KMS-11 (cell line): ENCODE data around the gene PKHD1.

Source experiments
- H2AFZ ChIP-seq: fragments of 200-600 bp; sonication (generic); 2 replicates; pipeline ENCODE4 v1.6.1; 2016; ENCODE audit warnings: antibody characterized with exemption, mixed run types, low read depth
- H3K27ac ChIP-seq: fragments of 200-600 bp; sonication (generic); 2 replicates; pipeline ENCODE4 v1.6.1; 2016; ENCODE audit warnings: mild to moderate bottlenecking, mixed run types
- H3K27me3 ChIP-seq: fragments of 200-600 bp; sonication (generic); 2 replicates; pipeline ENCODE4 v1.6.1; 2017; ENCODE audit warnings: mild to moderate bottlenecking, low read depth, mixed run types, moderate library complexity; ENCODE audit not compliant: insufficient read depth
- H3K36me3 ChIP-seq: fragments of 200-600 bp; sonication (generic); 2 replicates; pipeline ENCODE4 v1.6.1; 2017; ENCODE audit warnings: mild to moderate bottlenecking, mixed run types; ENCODE audit not compliant: insufficient read depth
- H3K4me1 ChIP-seq: fragments of 200-600 bp; sonication (generic); 2 replicates; pipeline ENCODE4 v1.6.1; 2016; ENCODE audit warnings: mild to moderate bottlenecking, low read depth, mixed run types; ENCODE audit not compliant: poor library complexity, severe bottlenecking
- H3K4me2 ChIP-seq: fragments of 200-600 bp; sonication (generic); 2 replicates; pipeline ENCODE4 v1.7.0; 2016; ENCODE audit warnings: mild to moderate bottlenecking, mixed run types
- H3K4me3 ChIP-seq: fragments of 200-600 bp; sonication (generic); IDR thresholded peaks from 2 replicates; pipeline ENCODE4 v1.6.1; 2017; ENCODE audit warnings: low read depth, low read length, mixed read lengths; ENCODE audit not compliant: insufficient read depth
- H3K79me2 ChIP-seq: fragments of 200-600 bp; sonication (generic); 2 replicates; pipeline ENCODE4 v1.6.1; 2016; ENCODE audit warnings: low read depth, mixed run types; ENCODE audit not compliant: insufficient read depth
- H3K9ac ChIP-seq: fragments of 200-600 bp; sonication (generic); 2 replicates; pipeline ENCODE4 v1.6.1; 2016; ENCODE audit warnings: mild to moderate bottlenecking, mixed run types
- H4K20me1 ChIP-seq: fragments of 200-600 bp; sonication (generic); 2 replicates; pipeline ENCODE4 v1.6.1; 2016; ENCODE audit warnings: mild to moderate bottlenecking, mixed run types; ENCODE audit not compliant: insufficient read depth
- TF ChIP-seq, protein P1 (sequence below): fragments of 200-600 bp; sonication (generic); conservative IDR thresholded peaks from 2 replicates; pipeline ENCODE4 v1.6.1; 2017; ENCODE audit warnings: low read depth, mild to moderate bottlenecking, antibody characterized with exemption, low read length, moderate library complexity, mixed read lengths

Gene PKHD1

DNA sequence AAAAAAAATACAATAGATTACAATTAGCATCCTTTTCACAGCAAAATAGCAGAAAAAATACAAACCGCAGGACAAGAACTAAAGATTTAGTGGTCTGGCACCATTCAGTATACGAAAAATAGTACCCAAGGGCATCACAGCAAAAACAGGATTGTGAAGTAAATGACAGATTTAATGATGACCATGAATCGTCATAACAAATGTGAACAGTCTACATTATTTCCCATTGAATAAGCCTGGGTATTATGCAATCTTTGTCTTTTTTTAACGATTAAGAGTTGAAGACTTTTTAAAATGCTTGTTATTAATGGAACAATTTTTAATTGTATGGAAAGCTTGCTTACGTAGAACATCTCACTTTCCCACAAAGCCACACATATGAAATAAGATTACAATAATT lies 432.8 kb downstream of the PKHD1 start:
- Histone ChIP-seq H3K4me1 (no peaks in the 10 kb centered on the region), H3K4me2 (no peak overlapping the region), H3K79me2 (no peaks in the 10 kb centered on the region), H2AFZ (no peak overlapping the region), H3K4me3 (no peak overlapping the region), H3K27me3 (no peaks in the 10 kb centered on the region), H4K20me1 (no peaks in the 10 kb centered on the region), H3K27ac (no peak overlapping the region), H3K9ac (no peak overlapping the region), H3K36me3 (no peaks in the 10 kb centered on the region)
- TF ChIP-seq, protein P1, sequence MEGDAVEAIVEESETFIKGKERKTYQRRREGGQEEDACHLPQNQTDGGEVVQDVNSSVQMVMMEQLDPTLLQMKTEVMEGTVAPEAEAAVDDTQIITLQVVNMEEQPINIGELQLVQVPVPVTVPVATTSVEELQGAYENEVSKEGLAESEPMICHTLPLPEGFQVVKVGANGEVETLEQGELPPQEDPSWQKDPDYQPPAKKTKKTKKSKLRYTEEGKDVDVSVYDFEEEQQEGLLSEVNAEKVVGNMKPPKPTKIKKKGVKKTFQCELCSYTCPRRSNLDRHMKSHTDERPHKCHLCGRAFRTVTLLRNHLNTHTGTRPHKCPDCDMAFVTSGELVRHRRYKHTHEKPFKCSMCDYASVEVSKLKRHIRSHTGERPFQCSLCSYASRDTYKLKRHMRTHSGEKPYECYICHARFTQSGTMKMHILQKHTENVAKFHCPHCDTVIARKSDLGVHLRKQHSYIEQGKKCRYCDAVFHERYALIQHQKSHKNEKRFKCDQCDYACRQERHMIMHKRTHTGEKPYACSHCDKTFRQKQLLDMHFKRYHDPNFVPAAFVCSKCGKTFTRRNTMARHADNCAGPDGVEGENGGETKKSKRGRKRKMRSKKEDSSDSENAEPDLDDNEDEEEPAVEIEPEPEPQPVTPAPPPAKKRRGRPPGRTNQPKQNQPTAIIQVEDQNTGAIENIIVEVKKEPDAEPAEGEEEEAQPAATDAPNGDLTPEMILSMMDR, result no peak

- H3K27me3 ChIP-seq, result no peaks in the 10 kb centered on the region
- 0 out of 2 replicates have a peak, but pooled peaks cover 4% of the 10 kb centered on the region for H4K20me1 ChIP-seq
- H3K9ac ChIP-seq, result no peak overlapping the region
- no peak overlapping the region for H2AFZ ChIP-seq
- H3K4me2 ChIP-seq, result no peak overlapping the region
- H3K36me3 ChIP-seq, result no peaks in the 10 kb centered on the region
- TF ChIP-seq, protein P1, result no peak
- H3K79me2 ChIP-seq, result no peaks in the 10 kb centered on the region
- H3K4me3 ChIP-seq, result no peak overlapping the region
- H3K27ac ChIP-seq, result no peak overlapping the region
- H3K4me1 ChIP-seq, result peaks cover 5% of the 10 kb centered on the region
Measured at GRCh38 chr6:51651132-51651817, 436.1 kb downstream of the PKHD1 start.

DNA sequence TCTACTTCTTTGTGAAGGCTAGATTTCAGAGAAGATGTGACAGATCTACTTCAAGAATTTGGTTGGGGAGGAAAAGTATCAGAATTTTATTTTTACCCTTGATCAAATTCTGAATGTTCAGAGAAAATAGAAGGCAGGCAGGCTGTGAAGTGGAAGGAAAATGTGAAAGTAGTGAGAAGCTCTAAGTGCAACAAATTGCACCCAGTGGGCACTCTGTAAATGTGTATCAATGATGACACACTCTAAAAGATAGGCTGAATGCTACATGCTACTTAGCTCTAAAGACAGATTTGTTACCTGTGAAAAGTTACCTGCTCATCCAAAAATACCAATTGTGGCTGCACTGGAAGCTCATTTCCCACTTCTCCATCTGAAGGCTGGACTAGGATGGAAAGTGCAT lies 438.6 kb downstream of the PKHD1 start:
- Histone ChIP-seq H3K79me2 (no peaks in the 10 kb centered on the region), H4K20me1 (0 out of 2 replicates have a peak, but pooled peaks cover 4% of the 10 kb centered on the region), H3K4me2 (no peak overlapping the region), H3K4me1 (peaks cover 5% of the 10 kb centered on the region), H3K9ac (no peak overlapping the region), H2AFZ (no peak overlapping the region), H3K27ac (no peak overlapping the region), H3K4me3 (no peak overlapping the region), H3K27me3 (no peaks in the 10 kb centered on the region), H3K36me3 (no peaks in the 10 kb centered on the region)
- TF ChIP-seq, protein P1, result no peak

DNA sequence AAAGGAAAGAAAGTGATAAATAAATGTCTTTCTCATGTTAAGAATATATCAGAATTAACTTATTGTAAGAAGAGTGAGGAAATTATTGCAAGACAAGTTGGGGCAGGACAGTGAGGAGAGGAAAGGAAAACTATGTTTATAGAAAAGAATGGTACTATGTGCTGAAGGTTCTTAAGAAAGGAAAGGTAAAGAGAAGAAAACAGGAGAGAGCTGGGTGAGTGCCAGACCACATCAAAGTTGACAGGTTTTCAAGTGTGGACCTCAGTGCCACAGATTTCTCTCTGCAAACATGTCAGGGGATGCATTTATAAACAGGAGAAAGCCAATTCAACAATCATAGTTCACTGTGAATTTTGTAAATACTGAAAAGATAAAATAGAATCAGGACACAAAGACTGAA lies 439.2 kb downstream of the PKHD1 start:
- no peaks in the 10 kb centered on the region for H3K27me3 ChIP-seq
- H3K4me1 ChIP-seq, result peaks cover 5% of the 10 kb centered on the region
- H3K4me3 ChIP-seq, result no peak overlapping the region
- TF ChIP-seq, protein P1, result no peak
- H3K36me3 ChIP-seq, result no peaks in the 10 kb centered on the region
- H3K4me2 ChIP-seq, result no peak overlapping the region
- H4K20me1 ChIP-seq, result 0 out of 2 replicates have a peak, but pooled peaks cover 4% of the 10 kb centered on the region
- no peak overlapping the region for H2AFZ ChIP-seq
- H3K27ac ChIP-seq, result no peak overlapping the region
- H3K79me2 ChIP-seq, result no peaks in the 10 kb centered on the region
- no peak overlapping the region for H3K9ac ChIP-seq
